Measurements from ENCODE around the gene ACSL5. TPM values are rescaled to one million over a fixed set of nuclear protein-coding genes. Genes with fewer than 3 reads are reported as not detected.

Gene ACSL5
- total and polyA plus RNA-seq, 2 experiments from 2014 or later, result not detected

DNA sequence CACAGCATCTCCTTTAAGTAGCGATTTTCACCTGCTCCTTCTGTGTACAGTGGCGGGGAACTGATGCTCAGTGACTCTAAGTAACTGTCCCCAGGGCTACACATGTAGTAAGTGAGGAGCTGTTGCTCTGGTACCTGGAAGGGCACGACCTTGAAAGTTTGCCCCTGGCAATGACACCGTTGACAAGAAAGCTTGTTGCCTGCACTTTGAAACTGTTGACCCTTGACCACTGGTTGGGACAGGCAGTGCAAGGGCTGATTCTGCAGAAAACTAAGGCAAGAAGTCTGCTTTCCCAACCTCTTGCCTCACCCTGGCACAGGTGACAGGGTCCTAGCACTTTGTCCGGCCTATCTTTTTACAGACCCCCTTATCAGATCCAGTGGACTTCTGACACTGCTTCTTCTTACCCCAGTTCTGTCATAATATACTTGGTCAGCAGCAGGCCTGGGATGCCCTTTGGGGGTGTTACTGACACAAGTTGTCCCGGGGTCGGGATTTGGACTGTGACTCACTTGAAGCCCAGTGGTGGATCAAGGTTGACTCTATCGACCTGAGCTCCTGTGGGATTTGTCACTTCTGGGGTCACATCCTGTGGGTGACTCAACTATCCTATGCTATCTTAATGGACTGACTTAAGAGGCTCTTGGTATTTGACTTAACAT lies 5.8 kb downstream of the ACSL5 start:
- no peaks in the 10 kb centered on the region for H4K20me1 ChIP-seq (replicated peaks; ENCODE audit: insufficient read depth)
- Mint-ChIP-seq H3K4me3 (no peak overlapping the region), H3K27ac (no peak overlapping the region), H3K27me3 (ENCODE audit: insufficient read depth, low read depth, poor library complexity) (peaks cover 3% of the 10 kb centered on the region), H3K9me3 (no peaks in the 10 kb centered on the region), H3K4me1 (peaks cover 8% of the 10 kb centered on the region), H3K36me3 (ENCODE audit: low read depth) (no peaks in the 10 kb centered on the region)
- no peak overlapping the region for H3K4me3 ChIP-seq
- no peaks in the 10 kb centered on the region for H3K79me2 ChIP-seq (replicated peaks; ENCODE audit: insufficient read depth)
- H3K27me3 ChIP-seq (ENCODE audit: insufficient read depth), result no peaks in the 10 kb centered on the region
- H2AFZ ChIP-seq, result no peak overlapping the region
- H3K4me1 ChIP-seq (ENCODE audit: insufficient read depth), result no peaks in the 10 kb centered on the region
- no peak for DNase-seq (ENCODE audit: low spot score)
- H3K9me2 ChIP-seq (ENCODE audit: insufficient read depth), result no peaks in the 10 kb centered on the region
- no peaks in the 10 kb centered on the region for H3F3A ChIP-seq (replicated peaks; ENCODE audit: low read depth)
- TF ChIP-seq JUNB (IDR thresholded peaks at IDR 0.05; ENCODE audit: unreplicated experiment) (no peak), EZH2 (IDR thresholded peaks at IDR 0.05; ENCODE audit: low read depth, unreplicated experiment) (no peak), STAT1 (IDR thresholded peaks at IDR 0.05; ENCODE audit: unreplicated experiment) (no peak), NANOG (IDR thresholded peaks at IDR 0.05; ENCODE audit: borderline replicate concordance) (no peak), POLR2AphosphoS5 (IDR thresholded peaks at IDR 0.05; ENCODE audit: low read depth) (no peak), EZH2phosphoT487 (IDR thresholded peaks at IDR 0.05; ENCODE audit: unreplicated experiment) (no peak), ZNF114 (CRISPR knock-in tag; IDR thresholded peaks at IDR 0.05) (no peak), ZNF331 (CRISPR knock-in tag; IDR thresholded peaks at IDR 0.05; ENCODE audit: low read depth) (no peak)
- TF ChIP-seq, protein P1, sequence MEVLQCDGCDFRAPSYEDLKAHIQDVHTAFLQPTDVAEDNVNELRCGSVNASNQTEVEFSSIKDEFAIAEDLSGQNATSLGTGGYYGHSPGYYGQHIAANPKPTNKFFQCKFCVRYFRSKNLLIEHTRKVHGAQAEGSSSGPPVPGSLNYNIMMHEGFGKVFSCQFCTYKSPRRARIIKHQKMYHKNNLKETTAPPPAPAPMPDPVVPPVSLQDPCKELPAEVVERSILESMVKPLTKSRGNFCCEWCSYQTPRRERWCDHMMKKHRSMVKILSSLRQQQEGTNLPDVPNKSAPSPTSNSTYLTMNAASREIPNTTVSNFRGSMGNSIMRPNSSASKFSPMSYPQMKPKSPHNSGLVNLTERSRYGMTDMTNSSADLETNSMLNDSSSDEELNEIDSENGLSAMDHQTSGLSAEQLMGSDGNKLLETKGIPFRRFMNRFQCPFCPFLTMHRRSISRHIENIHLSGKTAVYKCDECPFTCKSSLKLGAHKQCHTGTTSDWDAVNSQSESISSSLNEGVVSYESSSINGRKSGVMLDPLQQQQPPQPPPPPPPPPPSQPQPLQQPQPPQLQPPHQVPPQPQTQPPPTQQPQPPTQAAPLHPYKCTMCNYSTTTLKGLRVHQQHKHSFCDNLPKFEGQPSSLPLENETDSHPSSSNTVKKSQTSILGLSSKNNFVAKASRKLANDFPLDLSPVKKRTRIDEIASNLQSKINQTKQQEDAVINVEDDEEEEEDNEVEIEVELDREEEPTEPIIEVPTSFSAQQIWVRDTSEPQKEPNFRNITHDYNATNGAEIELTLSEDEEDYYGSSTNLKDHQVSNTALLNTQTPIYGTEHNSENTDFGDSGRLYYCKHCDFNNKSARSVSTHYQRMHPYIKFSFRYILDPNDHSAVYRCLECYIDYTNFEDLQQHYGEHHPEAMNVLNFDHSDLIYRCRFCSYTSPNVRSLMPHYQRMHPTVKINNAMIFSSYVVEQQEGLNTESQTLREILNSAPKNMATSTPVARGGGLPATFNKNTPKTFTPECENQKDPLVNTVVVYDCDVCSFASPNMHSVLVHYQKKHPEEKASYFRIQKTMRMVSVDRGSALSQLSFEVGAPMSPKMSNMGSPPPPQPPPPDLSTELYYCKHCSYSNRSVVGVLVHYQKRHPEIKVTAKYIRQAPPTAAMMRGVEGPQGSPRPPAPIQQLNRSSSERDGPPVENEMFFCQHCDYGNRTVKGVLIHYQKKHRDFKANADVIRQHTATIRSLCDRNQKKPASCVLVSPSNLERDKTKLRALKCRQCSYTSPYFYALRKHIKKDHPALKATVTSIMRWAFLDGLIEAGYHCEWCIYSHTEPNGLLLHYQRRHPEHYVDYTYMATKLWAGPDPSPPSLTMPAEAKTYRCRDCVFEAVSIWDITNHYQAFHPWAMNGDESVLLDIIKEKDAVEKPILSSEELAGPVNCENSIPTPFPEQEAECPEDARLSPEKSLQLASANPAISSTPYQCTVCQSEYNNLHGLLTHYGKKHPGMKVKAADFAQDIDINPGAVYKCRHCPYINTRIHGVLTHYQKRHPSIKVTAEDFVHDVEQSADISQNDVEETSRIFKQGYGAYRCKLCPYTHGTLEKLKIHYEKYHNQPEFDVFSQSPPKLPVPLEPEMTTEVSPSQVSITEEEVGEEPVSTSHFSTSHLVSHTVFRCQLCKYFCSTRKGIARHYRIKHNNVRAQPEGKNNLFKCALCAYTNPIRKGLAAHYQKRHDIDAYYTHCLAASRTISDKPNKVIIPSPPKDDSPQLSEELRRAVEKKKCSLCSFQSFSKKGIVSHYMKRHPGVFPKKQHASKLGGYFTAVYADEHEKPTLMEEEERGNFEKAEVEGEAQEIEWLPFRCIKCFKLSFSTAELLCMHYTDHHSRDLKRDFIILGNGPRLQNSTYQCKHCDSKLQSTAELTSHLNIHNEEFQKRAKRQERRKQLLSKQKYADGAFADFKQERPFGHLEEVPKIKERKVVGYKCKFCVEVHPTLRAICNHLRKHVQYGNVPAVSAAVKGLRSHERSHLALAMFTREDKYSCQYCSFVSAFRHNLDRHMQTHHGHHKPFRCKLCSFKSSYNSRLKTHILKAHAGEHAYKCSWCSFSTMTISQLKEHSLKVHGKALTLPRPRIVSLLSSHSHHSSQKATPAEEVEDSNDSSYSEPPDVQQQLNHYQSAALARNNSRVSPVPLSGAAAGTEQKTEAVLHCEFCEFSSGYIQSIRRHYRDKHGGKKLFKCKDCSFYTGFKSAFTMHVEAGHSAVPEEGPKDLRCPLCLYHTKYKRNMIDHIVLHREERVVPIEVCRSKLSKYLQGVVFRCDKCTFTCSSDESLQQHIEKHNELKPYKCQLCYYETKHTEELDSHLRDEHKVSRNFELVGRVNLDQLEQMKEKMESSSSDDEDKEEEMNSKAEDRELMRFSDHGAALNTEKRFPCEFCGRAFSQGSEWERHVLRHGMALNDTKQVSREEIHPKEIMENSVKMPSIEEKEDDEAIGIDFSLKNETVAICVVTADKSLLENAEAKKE (CRISPR knock-in tag; IDR thresholded peaks at IDR 0.05), result no peak
- TF ChIP-seq, protein P2, sequence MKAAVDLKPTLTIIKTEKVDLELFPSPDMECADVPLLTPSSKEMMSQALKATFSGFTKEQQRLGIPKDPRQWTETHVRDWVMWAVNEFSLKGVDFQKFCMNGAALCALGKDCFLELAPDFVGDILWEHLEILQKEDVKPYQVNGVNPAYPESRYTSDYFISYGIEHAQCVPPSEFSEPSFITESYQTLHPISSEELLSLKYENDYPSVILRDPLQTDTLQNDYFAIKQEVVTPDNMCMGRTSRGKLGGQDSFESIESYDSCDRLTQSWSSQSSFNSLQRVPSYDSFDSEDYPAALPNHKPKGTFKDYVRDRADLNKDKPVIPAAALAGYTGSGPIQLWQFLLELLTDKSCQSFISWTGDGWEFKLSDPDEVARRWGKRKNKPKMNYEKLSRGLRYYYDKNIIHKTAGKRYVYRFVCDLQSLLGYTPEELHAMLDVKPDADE (IDR thresholded peaks at IDR 0.05), result no peak
- no peak overlapping the region for H3K4me2 ChIP-seq
- ATAC-seq, result no peak
- no peaks in the 10 kb centered on the region for H3K36me3 ChIP-seq (ENCODE audit: insufficient read depth)
- no peak overlapping the region for H3K27ac ChIP-seq (ENCODE audit: low read depth)

Measured in GM23338 (cell line).